Panc1 (cell line): Measurements from ENCODE around the gene TSNAX.

Experiments used
- CTCF ChIP-seq: fragments of 450-650 bp; IDR thresholded peaks from 2 replicates; pipeline ENCODE4 v1.5.1; 2017; ENCODE audit warnings: mild to moderate bottlenecking
- POLR2AphosphoS5 ChIP-seq: IDR thresholded peaks from 2 replicates; pipeline ENCODE4 v1.6.1; 2012; ENCODE audit warnings: mild to moderate bottlenecking, low read depth, low read length, moderate library complexity
- REST ChIP-seq, 2 experiments: IDR thresholded peaks; 2 replicates each; pipeline ENCODE4 v1.6.1; 2011 to 2012; ENCODE audit warnings: low read depth in 2 of 2, control low read depth in 1 of 2, low read length in 1 of 2, mild to moderate bottlenecking in 1 of 2, moderate library complexity in 1 of 2; ENCODE audit not compliant: insufficient read depth in 1 of 2
- SIN3A ChIP-seq: IDR thresholded peaks from 2 replicates; pipeline ENCODE4 v1.6.1; 2012; ENCODE audit warnings: low read depth, mild to moderate bottlenecking, low read length, moderate library complexity, borderline replicate concordance; ENCODE audit not compliant: insufficient read depth

- TF ChIP-seq CTCF (no peak), POLR2AphosphoS5 (no peak), REST (IDR thresholded peaks at IDR 0.05; ENCODE audit: insufficient read depth in 1 of 2, low read depth in 2 of 2, low read length in 1 of 2) (no peak), SIN3A (no peak)
These were observed 65.7 kb downstream of the TSNAX start for GRCh38 chr1:231594123-231594522.
